ENCODE data around the gene TTC39B.

- TF ChIP-seq CTCF (IDR thresholded peaks at IDR 0.05; ENCODE audit: low read depth, low read length, missing input control): no peak
- TF ChIP-seq MAX (IDR thresholded peaks at IDR 0.05): no peak
- no peak for TF ChIP-seq YY1 (IDR thresholded peaks at IDR 0.05)
- no peak for TF ChIP-seq HNF4A (conservative IDR thresholded peaks at IDR 0.05)
- no peak for TF ChIP-seq GABPA (IDR thresholded peaks at IDR 0.05 in 1 of 2, conservative IDR thresholded peaks at IDR 0.05 in 1 of 2)
- TF ChIP-seq EGR1 (IDR thresholded peaks at IDR 0.05; ENCODE audit: low read depth in 2 of 2): no peak
- no peak for TF ChIP-seq RXRA (IDR thresholded peaks at IDR 0.05)
- TF ChIP-seq JUND (IDR thresholded peaks at IDR 0.05): no peak
- TF ChIP-seq TAF1 (conservative IDR thresholded peaks at IDR 0.05): no peak
- TF ChIP-seq HNF4G (IDR thresholded peaks at IDR 0.05): no peak
- TF ChIP-seq REST (IDR thresholded peaks at IDR 0.05): no peak
- no peak for TF ChIP-seq NR2F2 (IDR thresholded peaks at IDR 0.05)
Observed at GRCh38 chr9:15149450-15149849, 157.6 kb downstream of the TTC39B start.
